ENCODE results near the gene REV3L. TPM values are rescaled to one million over a fixed set of nuclear protein-coding genes. Genes with fewer than 3 reads are reported as not detected.

The REV3L gene
- total and polyA plus RNA-seq, 12 donors = 16.8 to 45.7 (median 26.6) TPM

GRCh38 chr6:111430605-111431376 is 52.2 kb downstream of the REV3L start:
- intact Hi-C loops (cut with DNase I) = no loop called here
- Histone ChIP-seq H3K36me3 (replicated peaks in 1 of 2) (no peaks in the 10 kb centered on the region), H3K4me1 (replicated peaks in 1 of 2) (peaks cover 7 to 23% of the 10 kb centered on the region in 2 donors), H3K4me3 (no peak overlapping the region), H3K9me3 (replicated peaks in 1 of 3) (peaks cover 0 to 11% (median 8%) of the 10 kb centered on the region in 3 donors), H3K27ac (no peak overlapping the region), H3K27me3 (no peaks in the 10 kb centered on the region)
- no peak for TF ChIP-seq POLR2A (IDR thresholded peaks at IDR 0.05)
- TF ChIP-seq, protein P1, sequence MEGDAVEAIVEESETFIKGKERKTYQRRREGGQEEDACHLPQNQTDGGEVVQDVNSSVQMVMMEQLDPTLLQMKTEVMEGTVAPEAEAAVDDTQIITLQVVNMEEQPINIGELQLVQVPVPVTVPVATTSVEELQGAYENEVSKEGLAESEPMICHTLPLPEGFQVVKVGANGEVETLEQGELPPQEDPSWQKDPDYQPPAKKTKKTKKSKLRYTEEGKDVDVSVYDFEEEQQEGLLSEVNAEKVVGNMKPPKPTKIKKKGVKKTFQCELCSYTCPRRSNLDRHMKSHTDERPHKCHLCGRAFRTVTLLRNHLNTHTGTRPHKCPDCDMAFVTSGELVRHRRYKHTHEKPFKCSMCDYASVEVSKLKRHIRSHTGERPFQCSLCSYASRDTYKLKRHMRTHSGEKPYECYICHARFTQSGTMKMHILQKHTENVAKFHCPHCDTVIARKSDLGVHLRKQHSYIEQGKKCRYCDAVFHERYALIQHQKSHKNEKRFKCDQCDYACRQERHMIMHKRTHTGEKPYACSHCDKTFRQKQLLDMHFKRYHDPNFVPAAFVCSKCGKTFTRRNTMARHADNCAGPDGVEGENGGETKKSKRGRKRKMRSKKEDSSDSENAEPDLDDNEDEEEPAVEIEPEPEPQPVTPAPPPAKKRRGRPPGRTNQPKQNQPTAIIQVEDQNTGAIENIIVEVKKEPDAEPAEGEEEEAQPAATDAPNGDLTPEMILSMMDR (IDR thresholded peaks at IDR 0.05) = no peak
- no peak for DNase-seq
- 93 to 96% (median 95%) methylated on average over 11 of the region's 11 CpGs for WGBS, 4 donors

- Histone ChIP-seq H3K9me3 (replicated peaks in 1 of 3) (peaks cover 0 to 11% (median 8%) of the 10 kb centered on the region in 3 donors), H3K4me3 (no peak overlapping the region), H3K27ac (no peak overlapping the region), H3K36me3 (replicated peaks in 1 of 2) (no peaks in the 10 kb centered on the region), H3K27me3 (no peaks in the 10 kb centered on the region), H3K4me1 (replicated peaks in 1 of 2) (peaks cover 7 to 23% of the 10 kb centered on the region in 2 donors)
- TF ChIP-seq POLR2A (IDR thresholded peaks at IDR 0.05) = no peak
- TF ChIP-seq, protein P1 (IDR thresholded peaks at IDR 0.05) = no peak
- WGBS, 4 donors = 93 to 99% (median 97%) methylated on average over 19 of the region's 19 CpGs
- intact Hi-C loops (cut with DNase I) = loop anchor here in 1 of 2 donors (10.0 kb wide), 1 partner anchor 45 kb away; no protein-coding TSS in a partner anchor
- DNase-seq = no peak
These were observed 53.4 kb downstream of the REV3L start for GRCh38 chr6:111429571-111429970.

DNA sequence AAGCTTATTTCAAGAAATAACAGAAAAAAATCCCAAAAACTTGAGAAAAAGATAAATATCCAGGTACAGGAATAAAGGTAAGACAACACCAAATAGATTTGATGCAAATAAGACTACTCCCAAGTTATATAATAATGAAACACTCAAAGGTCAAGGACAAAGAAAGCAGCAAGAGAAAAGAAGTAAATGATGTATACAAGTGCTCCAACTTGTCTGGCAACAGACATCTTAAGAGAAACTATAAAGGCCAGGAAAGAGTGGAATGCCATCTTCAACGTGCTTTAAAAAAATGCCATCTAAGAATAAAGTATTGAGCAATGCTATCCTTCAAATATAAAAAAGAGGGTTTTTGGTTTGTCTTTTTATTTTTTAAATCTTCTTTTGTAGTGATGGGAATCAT is 54.2 kb downstream of the REV3L start:
- no peak for DNase-seq
- peaks cover 9 to 27% of the 10 kb centered on the region in 2 donors for H3K4me1 ChIP-seq (replicated peaks in 1 of 2)
- no peak for TF ChIP-seq POLR2A (IDR thresholded peaks at IDR 0.05)
- no peaks in the 10 kb centered on the region for H3K36me3 ChIP-seq (replicated peaks in 1 of 2)
- H3K27ac ChIP-seq = no peak overlapping the region
- whole genome bisulfite sequencing, 4 donors = 57 to 81% (median 59%) methylated on average over 1 of the region's 1 CpG
- intact Hi-C loops (cut with DNase I) = loop anchor here in 1 of 2 donors (10.0 kb wide), 1 partner anchor 46 kb away; no protein-coding TSS in a partner anchor
- H3K4me3 ChIP-seq = no peak overlapping the region
- H3K9me3 ChIP-seq (replicated peaks in 1 of 3) = peaks cover 0 to 11% (median 8%) of the 10 kb centered on the region in 3 donors
- no peaks in the 10 kb centered on the region for H3K27me3 ChIP-seq

DNA sequence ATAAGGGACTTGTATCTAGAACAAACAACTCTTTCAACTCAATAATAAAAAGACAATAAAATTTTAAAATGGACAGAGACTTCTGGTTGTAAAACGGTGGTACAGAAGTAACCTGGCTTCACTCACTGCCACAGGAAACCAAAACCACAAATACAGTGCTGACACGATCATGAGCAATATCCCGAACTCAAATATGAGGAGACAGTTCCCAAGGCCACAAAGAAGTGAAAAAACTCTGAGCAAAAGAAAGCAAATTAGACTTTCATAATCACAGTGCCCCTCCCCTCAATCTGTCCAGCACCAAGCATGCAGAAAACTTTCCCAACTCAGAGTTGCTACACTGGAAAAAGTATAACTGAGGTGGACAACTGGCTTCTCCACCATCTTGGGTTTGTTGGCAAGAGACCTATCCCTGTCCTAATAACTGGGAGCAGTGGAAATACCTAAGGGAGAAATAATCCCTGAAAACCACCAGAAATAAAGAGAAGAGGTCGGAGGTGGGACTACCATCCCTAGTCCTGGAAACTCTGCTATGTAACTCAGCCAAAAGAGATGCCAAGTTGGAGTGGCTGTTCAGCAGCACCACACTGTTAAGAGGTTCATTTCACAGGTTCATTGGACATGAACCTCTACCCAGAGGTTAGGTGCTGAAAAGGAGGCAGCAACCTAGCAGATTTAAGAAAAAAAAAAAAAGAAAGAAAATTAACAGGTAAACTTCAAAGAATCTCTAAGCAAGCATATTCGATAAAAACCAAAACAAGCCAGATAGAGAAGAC is 55.5 kb downstream of the REV3L start:
- TF ChIP-seq, protein P1 (IDR thresholded peaks at IDR 0.05) = no peak
- Histone ChIP-seq H3K27ac (peak overlapping the region; percentile 11 to 58 (median 35)), H3K4me3 (peak overlapping the region in 1 of 4 donors; percentile 15), H3K4me1 (replicated peaks in 1 of 2) (peaks cover 15 to 39% of the 10 kb centered on the region in 2 donors), H3K9me3 (replicated peaks in 1 of 3) (peaks cover 0 to 11% (median 8%) of the 10 kb centered on the region in 3 donors), H3K27me3 (no peaks in the 10 kb centered on the region), H3K36me3 (replicated peaks in 1 of 2) (no peaks in the 10 kb centered on the region)
- 48 to 60% (median 53%) methylated on average over 5 of the region's 5 CpGs for WGBS, 4 donors
- DNase-seq = peak in 5 of 7 donors; percentile 32 to 60 (median 46)
- intact Hi-C loops (cut with DNase I) = loop anchor here in 1 of 2 donors (10.0 kb wide), 1 partner anchor 47 kb away; no protein-coding TSS in a partner anchor

All from adrenal gland (tissue), 12 donors.